Loucy (cell line): ENCODE data around the gene TCN2.

Source experiments
- CTCF ChIP-seq: fragments of 200-600 bp; sonication (generic); conservative IDR thresholded peaks from 2 replicates; pipeline ENCODE4 v1.5.1; 2014; ENCODE audit warnings: mild to moderate bottlenecking, antibody characterized with exemption, low read length
- EZH2phosphoT487 ChIP-seq: fragments of 200-600 bp; IDR thresholded peaks from 2 replicates; pipeline ENCODE4 v1.6.1; 2018; ENCODE audit warnings: antibody characterized with exemption, mild to moderate bottlenecking, moderate library complexity, borderline replicate concordance

DNA sequence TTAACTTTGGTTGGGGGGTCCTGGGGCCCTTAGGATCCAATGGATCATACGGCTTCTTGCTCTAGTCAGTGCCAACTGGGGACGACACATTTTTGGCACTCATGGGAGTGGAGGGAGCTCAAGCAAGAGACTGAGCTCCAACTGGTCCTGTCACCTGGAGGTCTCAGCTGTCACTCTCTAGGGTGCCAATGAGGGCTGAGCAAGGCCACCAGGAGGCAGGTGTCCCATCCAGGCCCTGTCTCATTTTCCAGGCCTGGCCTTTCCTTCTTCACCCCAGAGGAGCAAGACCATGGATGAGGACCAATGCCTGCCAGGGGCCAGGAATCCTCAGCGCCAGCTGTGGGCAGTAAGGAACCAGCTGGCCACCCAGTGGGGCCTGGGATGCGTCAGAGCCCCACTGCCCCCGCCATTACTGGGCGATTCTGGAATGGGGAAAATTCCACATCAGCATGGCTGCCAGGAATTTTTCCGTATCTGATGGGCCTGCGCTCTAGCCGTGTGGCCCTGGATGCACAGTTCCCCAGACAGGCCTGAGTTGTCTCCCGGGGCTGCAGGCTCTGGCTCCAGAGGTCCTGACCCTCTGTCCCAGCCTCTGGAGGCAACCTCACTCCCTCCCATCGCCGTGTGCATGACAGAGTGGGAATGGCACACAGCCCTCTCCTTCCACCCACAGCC is 31.8 kb upstream of the TCN2 start:
- TF ChIP-seq CTCF (no peak), EZH2phosphoT487 (no peak)
